Mesenchymal stem cell (in vitro differentiated cells and primary cell): ENCODE results near the gene P2RX7.
A peak's percentile ranks its signal among the peaks of the same experiment; 100 is the strongest.

ENCODE experiments used
- DNase-seq: peaks from one replicate; pipeline ENCODE4 v3.0.0-alpha.2; 2013
- H2AFZ ChIP-seq: one replicate; pipeline ENCODE4 v1.6.1; 2013; ENCODE audit warnings: low read depth, mild to moderate bottlenecking, control low read depth, inconsistent platforms, low read length, moderate library complexity
- H2AK5ac ChIP-seq: 2 replicates; pipeline ENCODE4 v1.6.1; 2013; ENCODE audit warnings: low read length, moderate library complexity, mild to moderate bottlenecking, inconsistent platforms; ENCODE audit not compliant: severe bottlenecking
- H2BK120ac ChIP-seq: one replicate; pipeline ENCODE4 v1.6.1; 2013; ENCODE audit warnings: low read depth, mild to moderate bottlenecking, inconsistent platforms, low read length, moderate library complexity
- H2BK12ac ChIP-seq, 2 experiments: one replicate each; pipeline ENCODE4 v1.6.1; 2013; ENCODE audit warnings: inconsistent platforms in 2 of 2, low read length in 2 of 2, mild to moderate bottlenecking in 2 of 2, moderate library complexity in 2 of 2, control low read depth in 1 of 2
- H2BK15ac ChIP-seq: one replicate; pipeline ENCODE4 v1.6.1; 2013; ENCODE audit warnings: mild to moderate bottlenecking, low read depth, inconsistent platforms; ENCODE audit not compliant: poor library complexity, severe bottlenecking
- H2BK5ac ChIP-seq: 2 replicates; pipeline ENCODE4 v1.6.1; 2013; ENCODE audit warnings: low read depth, mild to moderate bottlenecking, low read length, control low read depth, inconsistent platforms; ENCODE audit not compliant: poor library complexity, severe bottlenecking
- H3K14ac ChIP-seq, 2 experiments: one replicate each; pipeline ENCODE4 v1.6.1; 2013; ENCODE audit warnings: inconsistent platforms in 2 of 2, low read length in 2 of 2, control low read depth in 1 of 2, mild to moderate bottlenecking in 1 of 2, moderate library complexity in 1 of 2
- H3K18ac ChIP-seq, 2 experiments: one replicate each; pipeline ENCODE4 v1.6.1; 2013; ENCODE audit warnings: inconsistent platforms in 2 of 2, low read length in 2 of 2, control low read depth in 1 of 2, low read depth in 1 of 2, mild to moderate bottlenecking in 1 of 2
- H3K23ac ChIP-seq, 2 experiments: one replicate each; pipeline ENCODE4 v1.6.1; 2013; ENCODE audit warnings: inconsistent platforms in 2 of 2, low read length in 2 of 2, mild to moderate bottlenecking in 2 of 2, moderate library complexity in 2 of 2, control low read depth in 1 of 2
- H3K27ac ChIP-seq: 2 replicates; pipeline ENCODE4 v1.5.1; 2013; ENCODE audit warnings: mild to moderate bottlenecking, moderate library complexity, low read length, control low read depth, inconsistent platforms; ENCODE audit not compliant: poor library complexity, severe bottlenecking
- H3K27me3 ChIP-seq, 2 experiments: 2 replicates each; pipeline versions ENCODE4 v1.6.1 to v1.7.0; 2013; ENCODE audit warnings: low read length in 2 of 2, mild to moderate bottlenecking in 2 of 2, moderate library complexity in 2 of 2, control low read depth in 1 of 2, inconsistent platforms in 1 of 2; ENCODE audit not compliant: control insufficient read depth in 1 of 2, insufficient read depth in 1 of 2
- H3K36me3 ChIP-seq, 2 experiments: 2 replicates each; pipeline versions ENCODE4 v1.6.1 to v1.7.0; 2013; ENCODE audit warnings: low read length in 2 of 2, control low read depth in 1 of 2, inconsistent platforms in 1 of 2, low read depth in 1 of 2, mild to moderate bottlenecking in 1 of 2; ENCODE audit not compliant: insufficient read depth in 2 of 2, control insufficient read depth in 1 of 2
- H3K4ac ChIP-seq, 2 experiments: one replicate each; pipeline ENCODE4 v1.6.1; 2013; ENCODE audit warnings: inconsistent platforms in 2 of 2, low read length in 2 of 2, mild to moderate bottlenecking in 2 of 2, moderate library complexity in 2 of 2, control low read depth in 1 of 2, low read depth in 1 of 2
- H3K4me1 ChIP-seq: 2 replicates; pipeline ENCODE4 v1.6.1; 2013; ENCODE audit warnings: low read depth, low read length, control low read depth; ENCODE audit not compliant: control insufficient read depth, insufficient read depth
- H3K4me2 ChIP-seq: 2 replicates; pipeline ENCODE4 v1.6.1; 2013; ENCODE audit warnings: low read length, mild to moderate bottlenecking, inconsistent platforms; ENCODE audit not compliant: poor library complexity, severe bottlenecking
- H3K4me3 ChIP-seq, 2 experiments: 2 replicates each; pipeline versions ENCODE4 v1.5.1 to v1.7.0; 2013; ENCODE audit warnings: low read length in 2 of 2, mild to moderate bottlenecking in 2 of 2, control low read depth in 1 of 2, low read depth in 1 of 2; ENCODE audit not compliant: insufficient read depth in 1 of 2
- H3K79me1 ChIP-seq: replicated peaks from 2 replicates; pipeline ENCODE4 v1.6.1; 2013; ENCODE audit warnings: mild to moderate bottlenecking, control low read depth, low read length, inconsistent platforms; ENCODE audit not compliant: poor library complexity, severe bottlenecking
- H3K9ac ChIP-seq: 2 replicates; pipeline ENCODE4 v1.7.0; 2013; ENCODE audit warnings: mild to moderate bottlenecking, low read length, moderate library complexity
- H3K9me3 ChIP-seq: 2 replicates; pipeline ENCODE4 v1.7.0; 2013; ENCODE audit warnings: mild to moderate bottlenecking, low read length; ENCODE audit not compliant: control insufficient read depth
- H4K8ac ChIP-seq: one replicate; pipeline ENCODE4 v1.6.1; 2013; ENCODE audit warnings: inconsistent platforms, mild to moderate bottlenecking, low read length, moderate library complexity
- H4K91ac ChIP-seq: one replicate; pipeline ENCODE4 v1.6.1; 2013; ENCODE audit warnings: mild to moderate bottlenecking, low read length, inconsistent platforms
- WGBS: methylation state at CpG from one replicate; pipeline ENCODE4 v1.1.7; 2013; ENCODE audit warnings: mixed read lengths; 5-methylcytosine and 5-hydroxymethylcytosine counted together

P2RX7 gene

GRCh38 chr12:121167232-121167820, 34.6 kb downstream of the P2RX7 start:
- H3K27me3 ChIP-seq: peaks cover 0 to 10% of the 10 kb centered on the region in 2 experiments
- H3K79me1 ChIP-seq: no peaks in the 10 kb centered on the region
- no peak overlapping the region for H2AK5ac ChIP-seq
- H3K4me3 ChIP-seq: no peak overlapping the region
- H3K4ac ChIP-seq: no peak overlapping the region
- H4K8ac ChIP-seq: no peak overlapping the region
- H3K27ac ChIP-seq: no peak overlapping the region
- H2AFZ ChIP-seq: no peak overlapping the region
- H2BK12ac ChIP-seq: no peak overlapping the region
- H3K14ac ChIP-seq: no peak overlapping the region
- DNase-seq: peak; percentile 44
- H3K36me3 ChIP-seq: peaks cover 0 to 4% of the 10 kb centered on the region in 2 experiments
- no peak overlapping the region for H3K9ac ChIP-seq
- H3K23ac ChIP-seq: no peak overlapping the region
- no peak overlapping the region for H2BK15ac ChIP-seq
- H3K9me3 ChIP-seq: no peaks in the 10 kb centered on the region
- no peak overlapping the region for H2BK120ac ChIP-seq
- WGBS: 94% methylated on average over 13 of the region's 14 CpGs
- H3K4me2 ChIP-seq: no peak overlapping the region
- H3K18ac ChIP-seq: no peak overlapping the region
- H3K4me1 ChIP-seq: peaks cover 11% of the 10 kb centered on the region
- H2BK5ac ChIP-seq: no peak overlapping the region
- H4K91ac ChIP-seq: no peak overlapping the region

- H3K18ac ChIP-seq: no peak overlapping the region
- H3K9me3 ChIP-seq: no peaks in the 10 kb centered on the region
- no peak overlapping the region for H2AFZ ChIP-seq
- no peak overlapping the region for H3K27ac ChIP-seq
- 75% methylated on average over 1 of the region's 3 CpGs for WGBS
- no peak overlapping the region for H3K4me2 ChIP-seq
- no peak overlapping the region for H4K8ac ChIP-seq
- H3K4ac ChIP-seq: no peak overlapping the region
- H3K27me3 ChIP-seq: peaks cover 0 to 9% of the 10 kb centered on the region in 2 experiments
- no peak overlapping the region for H4K91ac ChIP-seq
- H2BK5ac ChIP-seq: no peak overlapping the region
- no peak overlapping the region for H3K4me3 ChIP-seq
- H2BK15ac ChIP-seq: no peak overlapping the region
- H3K14ac ChIP-seq: no peak overlapping the region
- H3K23ac ChIP-seq: no peak overlapping the region
- DNase-seq: no peak
- H3K36me3 ChIP-seq: peaks cover 0 to 4% of the 10 kb centered on the region in 2 experiments
- no peak overlapping the region for H2BK12ac ChIP-seq
- no peak overlapping the region for H2BK120ac ChIP-seq
- no peak overlapping the region for H3K9ac ChIP-seq
- H2AK5ac ChIP-seq: no peak overlapping the region
- H3K79me1 ChIP-seq: no peaks in the 10 kb centered on the region
- H3K4me1 ChIP-seq: peaks cover 11% of the 10 kb centered on the region
Measured at GRCh38 chr12:121167951-121168350, 35.3 kb downstream of the P2RX7 start.

- Histone ChIP-seq H3K27ac (no peak overlapping the region), H3K23ac (no peak overlapping the region), H2BK5ac (no peak overlapping the region), H3K36me3 (peaks cover 0 to 4% of the 10 kb centered on the region in 2 experiments), H2BK15ac (no peak overlapping the region), H4K91ac (no peak overlapping the region), H3K4me3 (no peak overlapping the region), H3K9me3 (no peaks in the 10 kb centered on the region), H3K18ac (no peak overlapping the region), H3K14ac (no peak overlapping the region), H2BK120ac (no peak overlapping the region), H3K79me1 (no peaks in the 10 kb centered on the region), H2BK12ac (no peak overlapping the region), H3K4me2 (no peak overlapping the region), H3K27me3 (peaks cover 0 to 6% of the 10 kb centered on the region in 2 experiments), H2AK5ac (no peak overlapping the region), H2AFZ (no peak overlapping the region), H3K9ac (no peak overlapping the region), H4K8ac (no peak overlapping the region), H3K4me1 (peaks cover 11% of the 10 kb centered on the region), H3K4ac (no peak overlapping the region)
- 87% methylated on average over 5 of the region's 5 CpGs for WGBS
- no peak for DNase-seq
Measured at GRCh38 chr12:121170151-121170550, 37.5 kb downstream of the P2RX7 start.

GRCh38 chr12:121170611-121171260, 38.1 kb downstream of the P2RX7 start:
- no peak overlapping the region for H3K4me3 ChIP-seq
- no peak overlapping the region for H3K4ac ChIP-seq
- H3K23ac ChIP-seq: no peak overlapping the region
- 28% methylated on average over 11 of the region's 14 CpGs for WGBS
- H3K18ac ChIP-seq: no peak overlapping the region
- no peak overlapping the region for H4K91ac ChIP-seq
- no peak overlapping the region for H2BK120ac ChIP-seq
- no peaks in the 10 kb centered on the region for H3K79me1 ChIP-seq
- H3K4me1 ChIP-seq: peaks cover 10% of the 10 kb centered on the region
- H3K4me2 ChIP-seq: no peak overlapping the region
- no peak overlapping the region for H2BK15ac ChIP-seq
- H3K27me3 ChIP-seq: peaks cover 0 to 2% of the 10 kb centered on the region in 2 experiments
- peak overlapping the region; percentile 64 for H2AFZ ChIP-seq
- H2BK12ac ChIP-seq: no peak overlapping the region
- no peaks in the 10 kb centered on the region for H3K9me3 ChIP-seq
- H2BK5ac ChIP-seq: no peak overlapping the region
- H3K14ac ChIP-seq: no peak overlapping the region
- peak overlapping the region; percentile 10 for H3K27ac ChIP-seq
- H4K8ac ChIP-seq: no peak overlapping the region
- no peak overlapping the region for H2AK5ac ChIP-seq
- DNase-seq: peak; percentile 58
- no peak overlapping the region for H3K9ac ChIP-seq
- peaks cover 0 to 4% of the 10 kb centered on the region in 2 experiments for H3K36me3 ChIP-seq
